ENCODE results near the gene C17orf75. TPM values are rescaled to one million over a fixed set of nuclear protein-coding genes. Genes with fewer than 3 reads are reported as not detected.

The C17orf75 gene
- total and polyA plus RNA-seq, 2 donors (not counting 1 experiment from before 2014, with no cell fraction given): 11.3 to 24.5 TPM

- TF ChIP-seq EZH2 (IDR thresholded peaks at IDR 0.05; ENCODE audit: borderline replicate concordance, insufficient read depth, low read depth, low read length, poor library complexity, severe bottlenecking): no peak
- TF ChIP-seq CTCF (IDR thresholded peaks at IDR 0.05): no peak
- DNase-seq: no peak
- H3K9me3 ChIP-seq (ENCODE audit: control extremely low read depth in 1 of 3, control insufficient read depth in 2 of 3, insufficient read depth in 1 of 3, low read length in 2 of 3): no peaks in the 10 kb centered on the region
- peaks cover 0 to 5% (median 0%) of the 10 kb centered on the region in 4 experiments for H3K27me3 ChIP-seq (replicated peaks in 1 of 4; ENCODE audit: control extremely low read depth in 1 of 4, control insufficient read depth in 3 of 4, insufficient read depth in 4 of 4, low read length in 3 of 4)
- 81% methylated on average over 6 of the region's 8 CpGs for WGBS (ENCODE audit: insufficient coverage)
- no peak overlapping the region for H3K4me3 Mint-ChIP-seq
- intact Hi-C loops (cut with micrococcal nuclease): loop anchor here (5.0 kb wide), 1 partner anchor 308 kb away; the partner anchor contains the start of gene LRRC37B
- ChIA-PET CTCF (interaction anchor here (0.9 to 6.9 kb wide), 3 partner anchors 63 to 116 kb away, joined by 4 to 36 read pairs (median 4); no protein-coding TSS in a partner anchor), POLR2A (no interaction called here)
- no peak overlapping the region for H3K9ac ChIP-seq (ENCODE audit: low read length)
- H3K27ac ChIP-seq (ENCODE audit: low read length in 2 of 2): no peak overlapping the region
- ATAC-seq (ENCODE audit: low read depth): no peak
- no peaks in the 10 kb centered on the region for H3K9me3 Mint-ChIP-seq (ENCODE audit: insufficient read depth)
- no peak overlapping the region for H3K27ac Mint-ChIP-seq
- H3K4me3 ChIP-seq (ENCODE audit: control extremely low read depth in 1 of 5, extremely low read depth in 1 of 5, insufficient read depth in 1 of 5, low read depth in 2 of 5, low read length in 4 of 5): no peak overlapping the region
- no peaks in the 10 kb centered on the region for H4K20me1 ChIP-seq (ENCODE audit: control insufficient read depth, insufficient read depth, low read length, poor library complexity, severe bottlenecking)
- no peaks in the 10 kb centered on the region for H3K27me3 Mint-ChIP-seq
- peaks cover 17% of the 10 kb centered on the region for H3K4me1 Mint-ChIP-seq
- H2AFZ ChIP-seq (ENCODE audit: insufficient read depth, low read depth, low read length, poor library complexity, severe bottlenecking): no peak overlapping the region
- no peaks in the 10 kb centered on the region for H3K36me3 ChIP-seq (replicated peaks in 1 of 2; ENCODE audit: control extremely low read depth in 1 of 2, control insufficient read depth in 1 of 2, extremely low read depth in 1 of 2, insufficient read depth in 2 of 2, low read length in 1 of 2)
- no peaks in the 10 kb centered on the region for H3K79me2 ChIP-seq (ENCODE audit: control insufficient read depth, insufficient read depth, low read length)
- H3K4me2 ChIP-seq (replicated peaks; ENCODE audit: low read depth, low read length, poor library complexity, severe bottlenecking): no peak overlapping the region
- peaks cover 10 to 17% of the 10 kb centered on the region in 2 donors for H3K4me1 ChIP-seq (ENCODE audit: control insufficient read depth in 2 of 2, insufficient read depth in 2 of 2, low read length in 2 of 2)
Measured at GRCh38 chr17:32315171-32315570, 26.8 kb downstream of the C17orf75 start.

- H4K20me1 ChIP-seq (ENCODE audit: control insufficient read depth, insufficient read depth, low read length, poor library complexity, severe bottlenecking): no peaks in the 10 kb centered on the region
- TF ChIP-seq EZH2 (IDR thresholded peaks at IDR 0.05; ENCODE audit: borderline replicate concordance, insufficient read depth, low read depth, low read length, poor library complexity, severe bottlenecking): no peak
- TF ChIP-seq CTCF (IDR thresholded peaks at IDR 0.05): no peak
- H3K36me3 ChIP-seq (replicated peaks in 1 of 2; ENCODE audit: control extremely low read depth in 1 of 2, control insufficient read depth in 1 of 2, extremely low read depth in 1 of 2, insufficient read depth in 2 of 2, low read length in 1 of 2): no peaks in the 10 kb centered on the region
- no peaks in the 10 kb centered on the region for H3K9me3 ChIP-seq (ENCODE audit: control extremely low read depth in 1 of 3, control insufficient read depth in 2 of 3, insufficient read depth in 1 of 3, low read length in 2 of 3)
- ChIA-PET POLR2A (no interaction called here), CTCF (interaction anchor here (1.0 kb wide), 1 partner anchor 58 kb away, joined by 3 read pairs; no protein-coding TSS in a partner anchor)
- WGBS (ENCODE audit: insufficient coverage): 63% methylated on average over 9 of the region's 9 CpGs
- peaks cover 5 to 11% of the 10 kb centered on the region in 2 donors for H3K4me1 ChIP-seq (ENCODE audit: control insufficient read depth in 2 of 2, insufficient read depth in 2 of 2, low read length in 2 of 2)
- H3K27me3 ChIP-seq (replicated peaks in 1 of 4; ENCODE audit: control extremely low read depth in 1 of 4, control insufficient read depth in 3 of 4, insufficient read depth in 4 of 4, low read length in 3 of 4): peaks cover 0 to 5% (median 0%) of the 10 kb centered on the region in 4 experiments
- no peak overlapping the region for H3K4me3 Mint-ChIP-seq
- no peaks in the 10 kb centered on the region for H3K79me2 ChIP-seq (ENCODE audit: control insufficient read depth, insufficient read depth, low read length)
- no peak overlapping the region for H3K4me2 ChIP-seq (replicated peaks; ENCODE audit: low read depth, low read length, poor library complexity, severe bottlenecking)
- intact Hi-C loops (cut with micrococcal nuclease): loop anchor here (5.0 kb wide), 1 partner anchor 307 kb away; the partner anchor contains the start of gene LRRC37B
- no peak overlapping the region for H3K4me3 ChIP-seq (ENCODE audit: control extremely low read depth in 1 of 5, extremely low read depth in 1 of 5, insufficient read depth in 1 of 5, low read depth in 2 of 5, low read length in 4 of 5)
- peaks cover 15% of the 10 kb centered on the region for H3K4me1 Mint-ChIP-seq
- no peaks in the 10 kb centered on the region for H3K9me3 Mint-ChIP-seq (ENCODE audit: insufficient read depth)
- H2AFZ ChIP-seq (ENCODE audit: insufficient read depth, low read depth, low read length, poor library complexity, severe bottlenecking): no peak overlapping the region
- H3K27ac ChIP-seq (ENCODE audit: low read length in 2 of 2): no peak overlapping the region
- H3K9ac ChIP-seq (ENCODE audit: low read length): no peak overlapping the region
- H3K27me3 Mint-ChIP-seq: no peaks in the 10 kb centered on the region
- H3K27ac Mint-ChIP-seq: no peak overlapping the region
- DNase-seq (no peak), ATAC-seq (ENCODE audit: low read depth) (no peak)
Measured at GRCh38 chr17:32314636-32315035, 27.3 kb downstream of the C17orf75 start.
